Activated CD4-positive, CD25-positive, alpha-beta regulatory T cell treated with anti-CD3 and anti-CD28 coated beads, Interleukin-2, amount 50 U/mL, for 16 hours (primary cell): ENCODE results near the gene FXYD1.
"Not testable (repeated sequence)": the region's sequence is repeated elsewhere in the genome, so short reads cannot be mapped to it uniquely, and the experiment has no call there.

Source experiments
- DNase-seq: peaks from one replicate; pipeline ENCODE4 v3.0.0-alpha.2; 2020; ENCODE audit warnings: low read depth, low spot score

The FXYD1 gene

DNA sequence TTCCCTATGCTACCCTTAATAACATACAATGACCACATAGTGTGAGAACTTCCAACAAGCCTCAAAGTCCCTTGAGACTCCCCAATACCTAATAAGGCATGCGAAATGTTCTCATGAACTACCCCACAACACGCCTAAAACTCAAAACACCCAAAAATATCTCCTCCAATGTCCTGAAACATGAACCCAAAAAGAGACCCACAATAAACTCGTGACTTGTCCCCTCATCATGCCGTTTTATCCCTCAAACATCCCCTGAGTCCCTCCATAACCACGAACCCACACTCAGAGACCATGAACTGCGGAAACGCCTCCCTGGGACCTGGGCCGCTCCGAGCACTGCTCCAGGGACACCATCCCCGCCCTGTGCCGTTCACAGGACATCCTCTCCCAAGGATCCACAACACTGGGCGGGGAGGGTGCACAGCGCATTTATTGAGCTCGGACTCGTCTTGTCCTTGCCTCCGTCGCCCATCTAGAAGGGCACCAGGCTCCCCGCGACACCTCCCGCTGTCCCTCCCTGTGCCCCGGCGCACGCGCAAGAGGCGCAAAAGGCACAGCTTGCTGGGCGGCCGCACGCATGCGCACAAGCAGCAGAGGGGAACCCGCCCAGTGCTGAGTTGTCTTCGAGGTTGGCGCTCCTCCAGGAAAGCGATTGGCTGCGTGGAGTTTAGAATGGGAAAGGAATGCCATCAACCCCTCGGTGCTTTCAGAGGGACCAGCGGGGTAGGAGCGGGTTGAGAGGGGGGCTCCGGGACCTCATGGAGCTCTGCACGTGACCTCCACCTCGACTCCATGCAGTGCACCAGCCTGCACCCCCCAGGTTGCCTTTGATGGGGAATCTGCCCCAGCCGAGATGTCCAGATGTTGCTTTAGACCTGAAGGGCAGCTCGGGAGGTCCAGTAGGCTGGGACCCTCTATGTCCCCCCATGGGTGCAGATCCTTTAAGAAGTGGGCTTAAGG lies 14.2 kb upstream of the FXYD1 start:
- DNase-seq: peak; percentile 76

DNA sequence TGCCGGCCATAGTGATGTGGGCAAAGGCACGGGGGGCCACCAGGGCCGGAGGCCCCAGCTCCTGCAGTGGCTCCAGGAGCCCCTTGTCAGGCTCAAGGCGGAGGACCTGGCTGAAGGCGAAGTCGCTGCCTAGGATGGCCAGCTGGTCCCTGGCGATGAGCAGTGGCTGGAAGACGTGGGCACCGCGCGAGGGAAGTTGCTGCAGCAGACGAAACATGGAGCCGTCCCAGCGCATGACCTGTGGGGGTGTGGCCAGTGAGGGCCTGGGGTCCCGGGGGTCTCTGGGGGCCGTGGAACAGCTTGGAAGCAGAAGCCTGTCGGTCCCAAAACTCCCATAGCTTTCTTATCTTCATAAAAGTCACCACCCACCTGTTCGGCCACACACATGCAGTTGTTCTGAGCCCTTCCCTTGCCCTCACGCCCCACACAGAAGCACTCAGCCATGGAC lies 13.3 kb upstream of the FXYD1 start:
- DNase-seq: no peak

DNA sequence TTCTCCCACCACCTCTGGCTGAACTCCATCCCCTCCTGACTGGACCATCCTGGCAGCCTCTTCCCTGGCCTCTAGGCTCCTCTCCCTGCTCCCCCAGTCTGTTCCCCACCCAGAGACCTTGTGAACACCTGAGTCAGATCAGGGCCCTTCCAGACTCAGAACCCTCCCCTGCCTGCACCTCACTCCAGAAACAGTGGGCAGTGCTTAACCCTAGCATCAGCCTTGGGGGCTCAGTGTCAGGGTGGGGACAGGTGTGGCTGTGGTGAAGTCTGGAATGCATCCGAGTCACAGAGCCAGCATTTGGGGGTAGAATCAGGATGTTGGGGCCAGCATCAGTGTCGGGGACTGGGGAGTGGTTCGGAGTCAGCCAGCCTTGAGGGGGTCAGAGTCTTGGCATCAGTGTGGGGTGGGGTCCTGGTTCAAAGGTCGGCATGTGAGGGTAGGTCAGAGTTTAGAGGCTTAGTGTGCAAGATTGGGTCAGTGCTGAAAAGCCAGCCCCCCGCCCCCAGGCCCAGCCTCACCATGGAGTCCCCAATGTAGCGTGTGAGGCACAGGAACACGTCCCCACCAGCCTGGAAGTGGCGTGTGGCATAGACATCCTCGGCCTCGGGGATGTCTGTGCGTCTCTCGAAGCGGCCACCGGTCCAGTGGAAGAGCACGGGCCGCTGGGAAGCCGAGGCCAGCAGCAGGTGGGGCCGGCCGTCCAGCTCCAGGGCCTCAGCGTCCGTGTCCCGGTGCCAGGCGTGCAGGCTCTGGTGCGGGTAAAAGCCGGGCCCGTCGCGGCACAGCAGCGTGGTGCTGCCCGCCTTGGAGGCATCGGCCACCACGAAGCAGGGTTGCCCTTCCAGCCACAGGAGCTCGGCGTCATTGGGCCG lies 12.6 kb upstream of the FXYD1 start:
- no peak for DNase-seq

DNA sequence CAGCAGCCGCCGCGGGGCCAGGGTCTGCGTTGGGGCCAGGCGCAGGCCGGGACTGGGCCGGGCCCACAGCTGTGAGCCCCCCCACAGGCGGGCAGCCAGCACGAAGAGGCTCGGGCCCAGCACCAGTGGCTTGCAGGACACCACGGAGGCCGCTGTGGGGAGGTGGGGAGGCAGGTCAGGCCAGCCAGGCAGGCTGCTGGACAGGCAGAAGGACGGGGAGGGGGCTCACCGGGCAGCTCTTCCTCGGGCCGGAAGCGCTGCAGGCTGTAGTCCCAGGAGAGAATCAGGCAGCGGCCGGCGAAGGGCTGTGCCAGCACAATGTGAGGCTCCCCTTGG lies 12.0 kb upstream of the FXYD1 start:
- DNase-seq: no peak

DNA sequence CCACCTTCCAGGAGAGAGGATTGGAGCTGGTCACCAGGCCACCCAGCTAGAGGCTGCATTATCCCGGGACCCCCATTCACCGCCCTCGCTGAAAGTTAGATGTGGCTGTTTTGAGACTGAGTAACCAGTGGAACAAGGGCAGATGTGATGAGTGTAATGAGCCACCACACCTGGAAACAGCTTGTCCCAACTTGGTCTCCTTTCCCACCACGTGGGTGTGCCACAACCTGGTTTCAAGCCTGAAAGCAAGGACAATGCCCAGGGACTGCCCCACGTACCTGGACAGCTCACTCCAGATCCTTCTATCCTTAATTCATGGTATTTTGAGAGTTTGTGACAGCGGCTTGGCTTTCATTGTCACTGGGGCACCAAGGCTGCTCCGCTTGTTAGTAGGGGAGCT lies 10.8 kb upstream of the FXYD1 start:
- no peak for DNase-seq

DNA sequence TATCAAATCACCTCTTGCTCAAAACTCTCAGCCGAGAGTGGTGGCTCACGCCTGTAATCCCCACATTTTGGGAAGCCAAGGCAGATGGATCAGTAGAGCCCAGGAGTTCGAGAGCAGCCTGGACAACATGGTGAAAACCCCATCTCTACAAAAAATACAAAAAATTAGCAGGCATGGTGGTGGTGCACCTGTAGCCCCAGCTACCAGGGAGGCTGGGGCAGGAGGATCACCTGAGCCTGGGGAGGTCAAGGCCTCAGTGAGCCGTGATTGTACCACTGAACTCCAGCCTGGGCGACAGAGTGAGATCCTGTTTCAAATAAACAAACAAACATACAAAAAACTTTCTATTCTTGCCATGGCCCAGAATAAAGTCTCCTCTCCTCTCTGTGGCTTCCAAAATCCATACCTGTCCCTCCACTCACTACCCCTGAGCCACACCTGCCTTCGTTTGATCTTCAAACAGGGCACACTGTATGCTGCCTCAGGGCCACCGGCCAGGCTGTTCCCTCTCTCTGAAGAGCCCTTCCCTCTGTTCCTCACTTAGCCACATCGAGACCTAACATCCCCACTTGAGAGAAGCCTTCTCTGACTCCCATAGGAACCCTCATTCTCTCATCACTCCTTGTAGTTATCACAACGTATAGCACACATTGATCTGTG lies 10.1 kb upstream of the FXYD1 start:
- no peak for DNase-seq

DNA sequence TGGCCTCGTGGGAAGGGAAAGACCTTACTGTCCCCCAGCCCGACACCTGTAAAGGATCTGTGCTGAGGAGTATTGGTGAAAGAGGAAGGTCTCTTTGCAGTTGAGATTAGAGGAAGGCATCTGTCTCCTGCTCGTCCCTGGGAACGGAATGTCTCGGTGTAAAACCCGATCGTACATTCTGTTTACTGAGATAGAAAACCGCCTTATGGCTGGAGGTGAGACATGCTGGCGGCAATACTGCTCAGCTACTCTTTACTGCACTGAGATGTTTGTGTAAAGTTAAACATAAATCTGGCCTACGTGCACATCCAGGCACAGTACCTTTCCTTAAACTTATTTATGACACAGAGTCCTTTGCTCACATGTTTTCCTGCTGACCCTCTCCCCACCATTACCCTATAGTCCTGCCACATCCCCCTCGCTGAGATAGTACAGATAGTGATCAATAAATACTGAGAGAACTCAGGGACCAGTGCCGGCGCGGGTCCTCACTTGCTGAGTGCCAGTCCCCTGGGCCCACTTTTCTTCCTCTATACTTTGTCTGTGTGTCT lies 8.8 kb upstream of the FXYD1 start:
- not testable (repeated sequence) for DNase-seq

DNA sequence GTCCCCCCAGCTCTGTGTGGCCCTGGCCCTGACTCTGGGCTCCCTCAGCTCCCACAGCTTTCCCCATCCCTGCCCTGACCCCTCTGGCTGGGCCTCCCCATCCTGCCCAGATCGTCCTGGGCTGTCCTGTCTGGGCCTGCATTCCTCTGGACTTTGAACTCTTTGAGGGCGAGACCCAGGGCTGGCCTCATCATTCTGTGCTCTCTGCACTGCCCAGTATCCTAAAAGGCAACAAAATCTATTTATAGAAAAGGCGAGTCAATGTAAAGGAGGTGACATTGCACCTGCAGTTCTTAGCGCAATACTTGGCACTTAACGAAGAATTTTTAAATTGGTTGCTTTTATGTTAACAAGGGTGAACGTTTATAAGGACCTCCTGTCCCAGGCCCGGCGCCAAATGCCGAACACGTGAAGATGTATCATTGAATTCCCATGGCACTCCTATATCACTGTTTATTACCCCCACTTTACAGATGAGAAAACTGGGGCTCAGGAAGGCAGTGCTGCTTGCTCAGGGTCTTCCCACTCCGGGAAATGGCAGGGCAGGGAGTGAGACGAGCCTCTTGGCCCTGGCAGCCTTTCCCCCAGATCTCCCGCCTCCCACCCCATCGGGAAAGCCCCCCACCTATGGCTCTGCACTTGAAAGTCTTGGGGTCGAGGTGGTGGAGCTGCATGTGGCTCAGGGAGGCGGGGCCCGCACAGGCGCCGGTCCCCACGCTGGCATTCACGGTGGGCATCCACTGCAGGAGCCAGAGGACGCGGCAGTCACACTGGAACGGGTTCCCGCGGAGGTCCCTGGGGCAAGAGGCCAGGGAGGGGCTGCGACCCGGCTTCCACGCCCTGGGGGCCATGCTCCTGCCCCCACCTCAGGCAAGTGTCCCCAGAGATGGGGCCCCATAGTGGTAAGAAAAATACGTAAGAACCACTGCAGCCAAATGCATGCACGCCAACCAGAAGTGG lies 7.6 kb upstream of the FXYD1 start:
- DNase-seq: no peak

DNA sequence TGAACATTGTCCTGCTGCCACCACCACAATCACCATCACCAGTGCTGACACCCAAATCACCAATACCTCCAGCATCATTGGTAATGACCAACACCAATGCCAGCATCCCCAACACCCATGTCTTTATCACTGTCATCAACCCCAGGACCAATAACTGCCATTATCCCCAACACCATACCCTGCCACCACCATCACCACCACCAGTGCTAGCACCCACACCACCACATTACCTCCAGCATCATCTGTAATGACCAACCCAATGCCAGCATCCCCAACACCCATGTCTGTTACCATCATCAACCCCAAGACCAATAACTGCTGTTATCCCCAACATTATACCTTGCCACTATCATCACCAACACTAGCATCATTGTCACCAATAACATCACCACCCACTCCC lies 6.4 kb upstream of the FXYD1 start:
- DNase-seq: no peak

DNA sequence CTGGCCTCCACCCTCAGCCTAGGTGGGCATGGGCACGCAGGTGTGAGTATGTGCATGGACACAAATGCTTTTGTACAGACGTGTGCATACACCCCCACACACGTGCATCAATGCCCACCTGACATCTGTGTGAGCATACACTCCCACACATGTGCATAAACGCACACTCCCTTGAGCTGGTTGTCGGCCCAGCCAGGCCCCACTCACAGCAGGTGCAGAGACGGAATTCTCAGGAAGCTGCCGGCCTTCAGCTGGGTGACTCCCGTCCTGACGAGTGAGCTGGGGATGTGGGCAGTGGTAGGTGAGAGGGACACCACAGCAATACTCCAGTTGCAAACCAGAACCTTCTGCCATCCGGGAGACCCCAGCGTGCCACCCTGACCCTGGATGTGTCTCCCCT lies 4.8 kb upstream of the FXYD1 start:
- no peak for DNase-seq

DNA sequence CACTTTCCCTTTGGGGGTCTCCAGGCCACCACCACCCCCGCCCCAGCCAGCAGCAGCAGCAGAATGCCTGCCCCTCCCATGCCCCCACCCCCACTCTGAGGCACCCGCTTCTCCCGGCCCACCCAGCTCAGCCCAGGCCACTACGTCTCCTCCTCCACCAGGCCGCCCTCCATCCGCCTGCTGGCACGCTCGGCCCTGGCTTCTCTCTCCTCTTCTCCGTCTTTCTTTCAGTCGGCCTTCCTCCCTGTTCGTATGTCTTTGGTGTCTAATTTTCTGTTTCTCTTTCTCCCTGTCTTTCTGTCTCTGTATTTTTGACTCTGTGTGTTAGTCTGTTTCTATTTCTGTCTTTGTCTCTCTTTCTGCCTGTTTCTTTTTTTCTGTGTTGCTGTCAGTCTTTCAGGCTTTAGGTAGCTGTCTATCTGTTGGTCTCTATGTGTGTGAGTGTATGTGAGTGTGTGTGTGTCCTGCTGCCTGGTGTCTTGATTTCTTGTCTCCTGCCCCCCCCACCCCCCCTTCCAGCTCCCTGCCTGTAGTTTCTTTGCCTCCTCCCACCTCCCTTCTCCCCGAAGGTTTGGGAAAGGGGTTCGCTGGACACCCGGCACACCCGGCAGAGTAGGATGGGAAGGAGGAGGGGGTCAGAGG lies 3.9 kb upstream of the FXYD1 start, which contains the start of gene LGI4:
Gene LGI4 (minus strand): TSS at position 459 of the 642 bp plus-strand sequence. CDS start 379 bp downstream, at position 80.
- no peak for DNase-seq

DNA sequence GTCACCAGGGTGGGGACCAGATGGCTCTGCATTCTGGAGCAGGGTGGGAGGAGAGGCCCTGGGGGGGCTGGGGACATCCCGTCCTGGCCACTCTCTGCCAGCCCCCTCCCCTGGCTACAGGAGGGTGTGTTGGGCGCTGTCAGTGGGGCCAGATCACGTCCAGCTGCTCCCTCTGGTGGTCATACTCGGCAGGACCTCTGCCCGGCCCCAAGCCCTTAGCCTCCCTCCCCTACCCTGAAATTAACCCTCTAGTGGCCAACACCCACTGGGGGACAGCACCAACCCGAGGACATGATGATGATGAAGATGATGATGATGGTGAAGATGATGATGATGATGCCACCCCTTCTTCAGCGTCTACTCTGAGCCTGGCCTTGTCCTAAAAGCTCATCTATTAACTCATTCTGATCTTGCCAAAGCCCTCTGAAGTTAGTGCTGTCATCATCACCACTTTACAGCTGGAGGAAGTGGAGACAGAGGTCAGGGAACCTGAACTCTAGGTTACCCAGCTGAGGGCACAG lies 3.2 kb upstream of the FXYD1 start:
- no peak for DNase-seq

DNA sequence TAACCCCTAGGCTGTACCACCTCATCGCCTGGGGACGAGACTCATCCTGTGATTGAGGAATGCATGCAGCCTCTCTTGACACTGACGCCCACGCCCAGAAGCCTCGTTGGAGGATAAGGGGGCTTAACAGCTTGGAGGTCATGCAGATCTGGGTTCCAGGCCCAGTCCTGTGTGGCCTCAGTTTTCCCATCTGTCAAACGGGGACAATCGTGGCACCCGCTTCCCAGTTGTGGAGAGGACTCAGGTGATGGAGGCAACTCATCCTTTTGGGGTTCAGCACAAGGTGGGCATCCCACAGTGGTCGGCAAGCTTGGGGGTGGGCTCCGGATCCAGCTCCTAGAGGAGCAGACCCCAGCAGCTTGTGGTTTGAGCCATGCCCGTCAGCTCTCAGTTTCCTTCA lies 2.4 kb upstream of the FXYD1 start:
- DNase-seq: no peak

DNA sequence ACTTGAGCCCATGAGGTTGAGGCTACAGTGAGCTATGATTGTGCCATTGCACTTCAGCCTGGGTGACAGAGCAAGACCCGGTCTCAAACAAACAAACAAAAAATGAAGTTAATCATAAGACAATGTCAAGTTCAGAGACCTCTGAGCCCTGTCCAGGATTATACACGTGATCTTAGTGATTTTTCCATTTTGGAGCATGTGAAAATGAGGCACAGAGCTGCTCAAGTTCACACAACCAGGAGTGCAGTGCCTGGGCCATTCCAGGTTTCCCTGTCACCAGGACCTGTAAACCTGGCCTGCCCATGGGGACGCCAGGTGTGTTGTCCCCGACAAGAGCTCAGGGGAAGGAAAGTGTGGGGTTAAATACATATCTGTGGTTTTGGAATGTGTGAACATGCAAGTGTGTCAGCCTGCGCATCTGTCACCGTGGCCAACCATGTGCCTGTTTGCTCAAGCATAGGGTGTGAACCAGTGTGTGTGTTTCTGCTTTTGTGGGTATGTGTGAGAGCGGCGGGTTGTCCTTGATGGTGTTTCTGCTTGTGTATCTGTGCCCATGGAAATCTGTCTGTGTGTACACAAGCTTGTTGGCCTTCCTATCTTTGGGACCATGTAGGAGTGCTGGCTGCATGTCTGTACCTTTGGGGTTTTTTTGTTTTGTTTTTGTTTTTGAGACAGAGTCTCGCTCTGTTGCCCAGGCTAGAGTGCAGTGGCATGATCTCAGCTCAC lies 1.5 kb upstream of the FXYD1 start:
- DNase-seq: no peak

DNA sequence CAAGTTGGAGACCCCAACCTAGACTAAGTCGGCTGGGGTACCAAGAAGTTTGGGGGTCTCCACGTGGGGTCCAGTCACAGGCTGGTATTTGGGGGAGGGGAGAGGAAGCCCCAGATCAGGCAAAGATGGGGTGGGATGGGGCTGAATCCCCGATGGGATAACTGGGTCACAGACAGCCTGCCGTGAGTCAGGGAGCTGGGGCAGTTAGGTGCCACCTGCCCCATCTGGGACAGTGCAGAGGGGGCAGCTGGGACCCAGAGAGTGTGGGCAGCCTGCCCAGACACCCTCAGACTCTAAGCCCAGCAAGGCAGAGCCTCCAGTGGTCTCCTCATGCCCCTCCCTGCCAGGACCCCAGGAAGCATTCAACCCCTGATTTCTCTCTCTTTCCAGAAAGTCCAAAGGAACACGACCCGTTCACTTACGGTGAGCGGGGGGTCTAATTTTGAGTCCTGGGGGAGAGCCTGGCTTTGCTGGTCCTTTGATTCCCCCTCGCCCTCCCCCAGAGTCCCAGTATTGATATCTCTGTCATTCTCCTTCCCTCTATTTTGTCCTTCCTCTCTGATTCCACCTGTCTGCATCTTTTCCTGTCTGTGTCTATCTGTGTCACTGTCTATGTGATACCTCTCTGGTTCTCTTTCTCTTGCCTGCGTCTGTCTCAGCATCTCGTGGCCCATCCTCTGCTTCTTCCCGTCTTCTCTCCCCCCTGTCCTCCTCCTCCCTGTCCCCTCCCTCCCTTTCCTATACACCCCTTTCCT lies 1.8 kb downstream of the FXYD1 start:
- no peak for DNase-seq

DNA sequence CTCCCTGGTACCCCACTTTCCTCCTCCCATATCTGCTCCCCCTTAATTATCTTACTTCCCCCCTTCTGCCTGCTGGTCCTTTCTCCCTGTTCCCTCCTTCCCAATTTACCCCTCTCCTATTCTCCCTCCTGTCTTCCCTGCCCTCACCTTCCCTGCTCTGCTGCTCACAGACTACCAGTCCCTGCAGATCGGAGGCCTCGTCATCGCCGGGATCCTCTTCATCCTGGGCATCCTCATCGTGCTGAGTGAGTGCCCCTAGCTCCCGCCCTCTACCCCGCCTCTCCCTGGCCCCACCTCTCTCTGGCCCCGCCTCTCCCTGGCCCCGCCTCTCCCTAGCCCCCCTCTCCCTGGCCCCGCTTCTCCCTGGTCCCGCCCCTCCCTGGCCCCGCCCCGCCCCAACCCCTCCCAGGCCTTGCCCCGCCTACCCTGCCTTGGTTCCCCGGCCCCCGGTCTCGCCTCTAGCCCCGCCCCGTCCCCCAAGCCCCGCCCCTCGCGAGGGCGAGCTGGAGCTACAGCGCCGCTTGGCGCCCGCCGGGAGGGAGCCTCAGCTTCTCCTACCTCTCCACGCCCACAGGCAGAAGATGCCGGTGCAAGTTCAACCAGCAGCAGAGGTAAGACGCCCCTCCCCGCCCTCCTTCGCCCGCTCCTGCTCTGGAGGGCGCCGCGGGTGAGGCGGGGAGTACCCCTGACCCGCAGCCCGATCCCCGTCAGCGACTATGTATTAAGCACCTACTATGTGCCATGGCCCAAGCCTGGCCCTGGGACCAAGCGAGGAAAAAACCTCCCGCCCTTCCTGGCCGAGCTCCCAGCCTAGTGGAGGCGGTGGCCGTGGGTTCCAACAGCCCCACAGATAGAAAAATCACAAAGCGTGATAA lies 2.6 kb downstream of the FXYD1 start:
- peak; percentile 93 for DNase-seq

DNA sequence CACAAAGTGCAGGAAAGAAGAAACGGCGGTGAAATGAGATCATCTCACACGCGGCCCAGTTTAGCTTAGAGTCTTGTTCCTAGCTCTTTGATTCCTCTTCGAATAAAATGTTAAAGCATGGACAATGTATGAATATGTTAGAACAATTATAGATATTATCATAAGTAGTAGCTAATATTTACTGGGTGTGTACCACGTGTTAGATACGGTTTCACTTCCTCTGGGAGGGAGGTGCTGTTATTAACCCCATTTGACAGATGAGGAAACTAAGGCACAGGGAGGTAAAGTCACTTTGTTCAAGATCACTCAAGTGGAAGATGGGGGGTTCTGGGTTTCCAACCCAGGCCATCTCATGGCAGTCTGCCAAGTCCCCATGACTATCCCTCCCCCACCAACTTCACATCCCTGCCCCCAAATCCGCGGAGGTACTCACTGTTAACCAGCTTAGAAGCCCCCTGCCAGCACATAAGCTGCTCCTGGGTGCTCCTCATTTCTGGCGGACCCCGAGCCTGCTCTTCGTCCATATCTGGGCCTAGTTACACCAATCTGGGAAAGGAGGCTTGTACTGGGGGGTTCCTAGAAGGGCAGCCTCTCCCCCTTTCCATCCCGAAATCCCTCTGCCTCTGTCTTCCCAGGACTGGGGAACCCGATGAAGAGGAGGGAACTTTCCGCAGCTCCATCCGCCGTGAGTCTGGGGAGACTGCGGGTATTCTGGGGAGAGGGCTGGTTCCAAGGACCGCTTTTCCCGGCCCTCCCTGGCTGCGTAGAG lies 3.4 kb downstream of the FXYD1 start:
- no peak for DNase-seq
